Fibroblast of lung (primary cell): ENCODE data around the gene ACBD4. TPM values are rescaled to one million over a fixed set of nuclear protein-coding genes. Genes with fewer than 3 reads are reported as not detected.

Experiments
- DNase-seq, 2 donors: peaks; one replicate each; pipeline versions ENCODE4 v3.0.0 to v3.0.0-alpha.2; 2010; ENCODE audit warnings: low read depth in 2 of 2
- H2AFZ ChIP-seq: 2 replicates; pipeline ENCODE4 v1.5.1; 2012; ENCODE audit warnings: low read length, control low read depth, inconsistent platforms
- H3K27ac ChIP-seq: 2 replicates; pipeline ENCODE4 v1.5.1; 2011; ENCODE audit warnings: low read length, control low read depth; ENCODE audit not compliant: insufficient read depth
- H3K27me3 ChIP-seq: 2 replicates; pipeline ENCODE4 v1.5.1; 2011; ENCODE audit warnings: mild to moderate bottlenecking, low read length; ENCODE audit not compliant: control insufficient read depth, insufficient read depth
- H3K36me3 ChIP-seq: 2 replicates; pipeline ENCODE4 v1.5.1; 2011; ENCODE audit warnings: low read length; ENCODE audit not compliant: control insufficient read depth, insufficient read depth
- H3K4me1 ChIP-seq: 2 replicates; pipeline ENCODE4 v1.5.1; 2011; ENCODE audit warnings: low read length; ENCODE audit not compliant: control insufficient read depth, insufficient read depth; ENCODE audit errors: extremely low read depth
- H3K4me2 ChIP-seq: 2 replicates; pipeline ENCODE4 v1.5.1; 2011; ENCODE audit warnings: low read length, control low read depth; ENCODE audit not compliant: insufficient read depth; ENCODE audit errors: extremely low read depth
- H3K4me3 ChIP-seq, 4 experiments: fragments of 200-600 bp in 1 of 4; sonication (generic) in 1 of 4; replicated peaks in 1 of 4; 2 replicates each; pipeline ENCODE4 v1.5.1; 2011 to 2016; ENCODE audit warnings: low read length in 4 of 4, low read depth in 3 of 4, mild to moderate bottlenecking in 3 of 4, control low read depth in 2 of 4, inconsistent platforms in 1 of 4, mixed read lengths in 1 of 4; ENCODE audit not compliant: insufficient read depth in 1 of 4; ENCODE audit errors: control extremely low read depth in 1 of 4
- H3K79me2 ChIP-seq: 2 replicates; pipeline ENCODE4 v1.5.1; 2012; ENCODE audit warnings: mild to moderate bottlenecking, low read length, inconsistent platforms; ENCODE audit not compliant: control insufficient read depth, insufficient read depth
- H3K9ac ChIP-seq: 2 replicates; pipeline ENCODE4 v1.5.1; 2011; ENCODE audit warnings: mild to moderate bottlenecking, low read length, control low read depth; ENCODE audit not compliant: insufficient read depth
- H3K9me3 ChIP-seq: 2 replicates; pipeline ENCODE4 v1.5.1; 2012; ENCODE audit warnings: low read depth, low read length; ENCODE audit not compliant: control insufficient read depth, insufficient read depth
- H4K20me1 ChIP-seq: 2 replicates; pipeline ENCODE4 v1.5.1; 2011; ENCODE audit warnings: low read length; ENCODE audit not compliant: control insufficient read depth, insufficient read depth; ENCODE audit errors: extremely low read depth
- CTCF ChIP-seq, 2 donors: IDR thresholded peaks in 1 of 2; conservative IDR thresholded peaks in 1 of 2; 1 replicate in 1 of 2; 2 replicates in 1 of 2; pipeline ENCODE4 v1.5.1; 2011 to 2012; ENCODE audit warnings: low read length in 2 of 2, control low read depth in 1 of 2, inconsistent platforms in 1 of 2, low read depth in 1 of 2, mild to moderate bottlenecking in 1 of 2
- EZH2 ChIP-seq: IDR thresholded peaks from 2 replicates; pipeline ENCODE4 v1.5.1; 2012; ENCODE audit warnings: low read length, control low read depth, mild to moderate bottlenecking; ENCODE audit errors: missing control alignments
- polyA plus RNA-seq, 2 donors: library from polyadenylated mRNA; depleted of rRNA in 1 of 2; stranded (reverse) in 1 of 2; unstranded in 1 of 2; fragments of >200 nt; gene quantifications; 2 replicates each; pipeline ENCODE4 v1.2.1, GENCODE V29; 2011 to 2012; ENCODE audit warnings: missing spikeins in 1 of 2
- total RNA-seq: library from RNA; depleted of rRNA; stranded (reverse); fragments of >200 nt; gene quantifications from 2 replicates; pipeline ENCODE4 v1.2.1, GENCODE V29; 2014

ACBD4 gene
- total and polyA plus RNA-seq, 2 donors (not counting 1 experiment from before 2014, with no cell fraction given), result 3.4 to 18.0 TPM

- Histone ChIP-seq H2AFZ (no peak overlapping the region), H3K9me3 (no peaks in the 10 kb centered on the region), H3K36me3 (peaks cover 15% of the 10 kb centered on the region), H3K4me3 (no peak overlapping the region), H3K27ac (no peak overlapping the region), H3K9ac (no peak overlapping the region), H4K20me1 (no peaks in the 10 kb centered on the region), H3K4me2 (no peak overlapping the region), H3K79me2 (no peaks in the 10 kb centered on the region), H3K4me1 (no peaks in the 10 kb centered on the region), H3K27me3 (no peaks in the 10 kb centered on the region)
- TF ChIP-seq EZH2 (no peak), CTCF (conservative IDR thresholded peaks at IDR 0.05 in 1 of 2, IDR thresholded peaks at IDR 0.05 in 1 of 2; ENCODE audit: low read depth in 1 of 2, low read length in 2 of 2) (no peak)
- DNase-seq, result no peak
These were observed 19.0 kb upstream of the ACBD4 start for GRCh38 chr17:45116434-45117016.

GRCh38 chr17:45117334-45117733, 18.2 kb upstream of the ACBD4 start:
- Histone ChIP-seq H3K4me2 (no peak overlapping the region), H3K9ac (no peak overlapping the region), H3K27me3 (no peaks in the 10 kb centered on the region), H3K9me3 (no peaks in the 10 kb centered on the region), H3K4me3 (no peak overlapping the region), H3K36me3 (peaks cover 15% of the 10 kb centered on the region), H3K79me2 (no peaks in the 10 kb centered on the region), H2AFZ (no peak overlapping the region), H3K4me1 (no peaks in the 10 kb centered on the region), H4K20me1 (no peaks in the 10 kb centered on the region), H3K27ac (no peak overlapping the region)
- no peak for DNase-seq
- TF ChIP-seq EZH2 (no peak), CTCF (conservative IDR thresholded peaks at IDR 0.05 in 1 of 2, IDR thresholded peaks at IDR 0.05 in 1 of 2; ENCODE audit: low read depth in 1 of 2, low read length in 2 of 2) (no peak)

GRCh38 chr17:45117848-45118646, 17.4 kb upstream of the ACBD4 start:
- Histone ChIP-seq H3K4me1 (no peaks in the 10 kb centered on the region), H3K9ac (no peak overlapping the region), H3K27me3 (no peaks in the 10 kb centered on the region), H3K36me3 (peaks cover 10% of the 10 kb centered on the region), H3K79me2 (peaks cover 2% of the 10 kb centered on the region), H2AFZ (no peak overlapping the region), H3K4me3 (no peak overlapping the region), H3K4me2 (no peak overlapping the region), H4K20me1 (no peaks in the 10 kb centered on the region), H3K27ac (no peak overlapping the region), H3K9me3 (no peaks in the 10 kb centered on the region)
- no peak for DNase-seq
- no peak for TF ChIP-seq CTCF (conservative IDR thresholded peaks at IDR 0.05 in 1 of 2, IDR thresholded peaks at IDR 0.05 in 1 of 2; ENCODE audit: low read depth in 1 of 2, low read length in 2 of 2)
- no peak for TF ChIP-seq EZH2
